ENCODE data around the gene NTN1. TPM values are rescaled to one million over a fixed set of nuclear protein-coding genes. Genes with fewer than 3 reads are reported as not detected.
"Not testable (repeated sequence)": the region's sequence is repeated elsewhere in the genome, so short reads cannot be mapped to it uniquely, and the experiment has no call there.

The NTN1 gene
- total RNA-seq, 1 experiment from 2014 or later: 17.7 TPM

GRCh38 chr17:8979715-8980114 is 41.6 kb upstream of the NTN1 start:
- no peaks in the 10 kb centered on the region for H3K4me1 ChIP-seq (replicated peaks; ENCODE audit: insufficient read depth)
- H3K79me2 ChIP-seq (ENCODE audit: low read depth): no peaks in the 10 kb centered on the region
- POLR2A ChIA-PET (ENCODE audit: unreplicated experiment): no interaction called here
- no peak overlapping the region for H3K4me3 ChIP-seq
- H3F3A ChIP-seq (ENCODE audit: insufficient read depth, low read depth): no peaks in the 10 kb centered on the region
- H3K27ac ChIP-seq: no peak overlapping the region
- CTCF ChIA-PET: no interaction called here
- H4K20me1 ChIP-seq (ENCODE audit: insufficient read depth): no peaks in the 10 kb centered on the region
- H2AFZ ChIP-seq: no peak overlapping the region
- no peaks in the 10 kb centered on the region for H3K9me3 ChIP-seq (ENCODE audit: insufficient read depth, low read depth)
- DNase-seq: no peak
- H3K27me3 ChIP-seq (ENCODE audit: insufficient read depth, low read depth): no peaks in the 10 kb centered on the region
- H3K36me3 ChIP-seq (ENCODE audit: low read depth): no peaks in the 10 kb centered on the region
- no peaks in the 10 kb centered on the region for H3K9me2 ChIP-seq (ENCODE audit: insufficient read depth)
- no TSS peak for BruUV-seq (replicated peaks)
- intact Hi-C loops (cut with micrococcal nuclease; ENCODE audit: unreplicated experiment): no loop called here
- no peak for TF ChIP-seq CTCF (conservative IDR thresholded peaks at IDR 0.05)
- TF ChIP-seq EZH2 (IDR thresholded peaks at IDR 0.05; ENCODE audit: low read depth): no peak
- no peak overlapping the region for H3K4me2 ChIP-seq

- Histone ChIP-seq H3K9me2 (ENCODE audit: insufficient read depth) (no peaks in the 10 kb centered on the region), H3K4me3 (no peak overlapping the region), H3K4me2 (no peak overlapping the region), H3K27ac (no peak overlapping the region), H3K36me3 (ENCODE audit: low read depth) (no peaks in the 10 kb centered on the region), H3K9me3 (ENCODE audit: insufficient read depth, low read depth) (no peaks in the 10 kb centered on the region), H2AFZ (no peak overlapping the region), H3K4me1 (replicated peaks; ENCODE audit: insufficient read depth) (no peaks in the 10 kb centered on the region), H3K27me3 (ENCODE audit: insufficient read depth, low read depth) (no peaks in the 10 kb centered on the region), H3K79me2 (ENCODE audit: low read depth) (no peaks in the 10 kb centered on the region), H3F3A (ENCODE audit: insufficient read depth, low read depth) (no peaks in the 10 kb centered on the region), H4K20me1 (ENCODE audit: insufficient read depth) (no peaks in the 10 kb centered on the region)
- intact Hi-C loops (cut with micrococcal nuclease; ENCODE audit: unreplicated experiment): no loop called here
- BruUV-seq (replicated peaks): no TSS peak
- ChIA-PET POLR2A (ENCODE audit: unreplicated experiment) (no interaction called here), CTCF (interaction anchor here (0.6 kb wide), 1 partner anchor 1168 kb away, joined by 3 read pairs; no protein-coding TSS in a partner anchor)
- TF ChIP-seq EZH2 (IDR thresholded peaks at IDR 0.05; ENCODE audit: low read depth) (no peak), CTCF (conservative IDR thresholded peaks at IDR 0.05) (no peak)
- DNase-seq: no peak
Measured at GRCh38 chr17:8981443-8981842, 39.9 kb upstream of the NTN1 start.

GRCh38 chr17:8984225-8984624 is 37.1 kb upstream of the NTN1 start:
- POLR2A ChIA-PET (ENCODE audit: unreplicated experiment); H3K36me3 ChIP-seq (ENCODE audit: low read depth); H3K79me2 ChIP-seq (ENCODE audit: low read depth); H3K4me2 ChIP-seq; H4K20me1 ChIP-seq (ENCODE audit: insufficient read depth); DNase-seq; intact Hi-C loops (cut with micrococcal nuclease; ENCODE audit: unreplicated experiment); H2AFZ ChIP-seq; BruUV-seq (replicated peaks); H3K9me2 ChIP-seq (ENCODE audit: insufficient read depth); H3K27ac ChIP-seq; H3F3A ChIP-seq (ENCODE audit: insufficient read depth, low read depth); H3K4me3 ChIP-seq; H3K4me1 ChIP-seq (replicated peaks; ENCODE audit: insufficient read depth); H3K9me3 ChIP-seq (ENCODE audit: insufficient read depth, low read depth); H3K27me3 ChIP-seq (ENCODE audit: insufficient read depth, low read depth): not testable (repeated sequence)
- CTCF ChIA-PET: interaction anchor here (0.6 kb wide), 1 partner anchor 155 kb away, joined by 6 read pairs; no protein-coding TSS in a partner anchor

- Histone ChIP-seq H3K9me2 (ENCODE audit: insufficient read depth) (no peaks in the 10 kb centered on the region), H2AFZ (no peak overlapping the region), H3K4me1 (replicated peaks; ENCODE audit: insufficient read depth) (no peaks in the 10 kb centered on the region), H3K79me2 (ENCODE audit: low read depth) (no peaks in the 10 kb centered on the region), H3F3A (ENCODE audit: insufficient read depth, low read depth) (no peaks in the 10 kb centered on the region), H3K27ac (no peak overlapping the region), H3K4me2 (no peak overlapping the region), H3K36me3 (ENCODE audit: low read depth) (no peaks in the 10 kb centered on the region), H3K9me3 (ENCODE audit: insufficient read depth, low read depth) (no peaks in the 10 kb centered on the region), H3K27me3 (ENCODE audit: insufficient read depth, low read depth) (no peaks in the 10 kb centered on the region), H3K4me3 (no peak overlapping the region), H4K20me1 (ENCODE audit: insufficient read depth) (no peaks in the 10 kb centered on the region)
- no TSS peak for BruUV-seq (replicated peaks)
- no peak for DNase-seq
- intact Hi-C loops (cut with micrococcal nuclease; ENCODE audit: unreplicated experiment): no loop called here
- CTCF ChIA-PET: no interaction called here
- TF ChIP-seq CTCF (conservative IDR thresholded peaks at IDR 0.05) (no peak), EZH2 (IDR thresholded peaks at IDR 0.05; ENCODE audit: low read depth) (no peak)
- POLR2A ChIA-PET (ENCODE audit: unreplicated experiment): no interaction called here
Measured at GRCh38 chr17:8985054-8985701, 36.1 kb upstream of the NTN1 start.

All from PC-9 (cell line).